ENCODE results near the gene PTGDS. TPM values are rescaled to one million over a fixed set of nuclear protein-coding genes. Genes with fewer than 3 reads are reported as not detected.

The PTGDS gene
- total RNA-seq, 1 donor from 2014 or later = 3.8 TPM

DNA sequence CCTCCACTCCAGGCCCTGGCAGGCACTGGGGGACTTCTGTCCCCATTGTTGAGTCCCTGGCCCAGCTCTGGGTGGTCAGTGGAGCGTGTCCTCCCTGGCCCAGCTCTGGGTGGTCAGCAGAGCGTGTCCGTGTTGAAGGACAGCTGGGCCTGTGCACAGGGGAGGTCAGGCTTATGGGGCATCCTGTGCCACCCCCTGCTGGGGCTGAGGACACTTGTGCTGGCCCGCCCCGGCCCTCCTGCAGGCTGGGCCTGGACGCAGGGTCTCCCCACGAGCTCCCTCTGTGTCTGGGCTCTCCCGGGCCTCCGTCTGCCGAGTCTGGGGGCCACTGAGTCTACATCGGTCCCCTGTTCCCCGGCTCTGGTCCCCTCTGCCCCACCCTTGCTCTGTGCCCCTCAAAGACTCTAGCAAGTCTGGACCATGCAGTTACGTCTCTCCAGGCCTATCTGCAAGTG lies 30.5 kb downstream of the PTGDS start:
- TF ChIP-seq, protein P1, sequence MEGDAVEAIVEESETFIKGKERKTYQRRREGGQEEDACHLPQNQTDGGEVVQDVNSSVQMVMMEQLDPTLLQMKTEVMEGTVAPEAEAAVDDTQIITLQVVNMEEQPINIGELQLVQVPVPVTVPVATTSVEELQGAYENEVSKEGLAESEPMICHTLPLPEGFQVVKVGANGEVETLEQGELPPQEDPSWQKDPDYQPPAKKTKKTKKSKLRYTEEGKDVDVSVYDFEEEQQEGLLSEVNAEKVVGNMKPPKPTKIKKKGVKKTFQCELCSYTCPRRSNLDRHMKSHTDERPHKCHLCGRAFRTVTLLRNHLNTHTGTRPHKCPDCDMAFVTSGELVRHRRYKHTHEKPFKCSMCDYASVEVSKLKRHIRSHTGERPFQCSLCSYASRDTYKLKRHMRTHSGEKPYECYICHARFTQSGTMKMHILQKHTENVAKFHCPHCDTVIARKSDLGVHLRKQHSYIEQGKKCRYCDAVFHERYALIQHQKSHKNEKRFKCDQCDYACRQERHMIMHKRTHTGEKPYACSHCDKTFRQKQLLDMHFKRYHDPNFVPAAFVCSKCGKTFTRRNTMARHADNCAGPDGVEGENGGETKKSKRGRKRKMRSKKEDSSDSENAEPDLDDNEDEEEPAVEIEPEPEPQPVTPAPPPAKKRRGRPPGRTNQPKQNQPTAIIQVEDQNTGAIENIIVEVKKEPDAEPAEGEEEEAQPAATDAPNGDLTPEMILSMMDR (IDR thresholded peaks at IDR 0.05; ENCODE audit: insufficient read depth, low read length, poor library complexity, severe bottlenecking) = no peak
- no peak overlapping the region for H3K4me3 ChIP-seq (ENCODE audit: low read depth, low read length)
- no peak for DNase-seq (ENCODE audit: low read depth)
- no peaks in the 10 kb centered on the region for H3K27me3 ChIP-seq (ENCODE audit: control insufficient read depth, insufficient read depth, low read length)
- H3K36me3 ChIP-seq (ENCODE audit: control insufficient read depth, insufficient read depth, low read length) = no peaks in the 10 kb centered on the region

DNA sequence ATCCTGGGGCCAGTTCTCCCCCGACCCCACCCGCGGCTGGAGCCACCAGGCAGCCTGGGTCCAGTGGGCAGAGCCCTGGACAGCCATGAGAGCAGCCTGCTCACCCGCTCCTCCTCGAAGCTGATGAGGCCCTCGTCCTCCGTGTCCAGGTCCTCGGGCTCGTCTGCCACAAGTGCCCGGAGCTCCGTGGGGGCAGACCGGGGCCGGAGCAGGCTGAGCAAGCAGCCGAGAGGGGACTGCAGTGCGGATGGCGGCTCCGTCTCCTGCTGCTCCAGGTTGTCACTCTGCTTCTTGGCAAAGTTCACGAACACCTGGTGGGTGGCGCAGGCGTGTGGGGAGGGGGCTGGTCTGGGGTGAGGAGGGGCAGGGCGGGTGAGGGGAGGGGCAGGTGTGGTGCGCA lies 31.0 kb downstream of the PTGDS start:
- TF ChIP-seq, protein P1 (IDR thresholded peaks at IDR 0.05; ENCODE audit: insufficient read depth, low read length, poor library complexity, severe bottlenecking) = no peak
- no peaks in the 10 kb centered on the region for H3K36me3 ChIP-seq (ENCODE audit: control insufficient read depth, insufficient read depth, low read length)
- H3K4me3 ChIP-seq (ENCODE audit: low read depth, low read length) = no peak overlapping the region
- no peaks in the 10 kb centered on the region for H3K27me3 ChIP-seq (ENCODE audit: control insufficient read depth, insufficient read depth, low read length)
- no peak for DNase-seq (ENCODE audit: low read depth)

DNA sequence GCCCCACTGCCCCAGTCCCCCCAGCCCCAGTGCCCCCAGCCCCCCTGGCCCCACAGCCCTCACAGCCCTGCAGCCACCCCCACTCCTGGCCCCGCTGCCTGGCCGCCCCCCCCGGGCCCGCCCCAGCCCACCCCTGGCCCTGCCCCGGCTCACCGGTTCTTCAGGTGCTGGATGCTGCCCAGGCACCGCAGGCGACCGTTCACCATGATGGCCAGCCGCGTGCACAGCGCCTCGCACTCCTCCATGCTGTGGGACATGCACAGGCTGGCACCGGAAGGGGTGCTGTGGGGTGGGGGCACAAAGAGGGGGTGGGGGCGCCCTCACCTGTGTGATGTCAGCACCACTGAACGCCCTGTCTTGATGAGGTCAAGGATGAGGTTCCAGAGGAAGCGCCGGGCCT lies 31.9 kb downstream of the PTGDS start:
- no peak for DNase-seq (ENCODE audit: low read depth)
- H3K36me3 ChIP-seq (ENCODE audit: control insufficient read depth, insufficient read depth, low read length) = no peaks in the 10 kb centered on the region
- H3K27me3 ChIP-seq (ENCODE audit: control insufficient read depth, insufficient read depth, low read length) = no peaks in the 10 kb centered on the region
- H3K4me3 ChIP-seq (ENCODE audit: low read depth, low read length) = no peak overlapping the region
- TF ChIP-seq, protein P1 (IDR thresholded peaks at IDR 0.05; ENCODE audit: insufficient read depth, low read length, poor library complexity, severe bottlenecking) = no peak

DNA sequence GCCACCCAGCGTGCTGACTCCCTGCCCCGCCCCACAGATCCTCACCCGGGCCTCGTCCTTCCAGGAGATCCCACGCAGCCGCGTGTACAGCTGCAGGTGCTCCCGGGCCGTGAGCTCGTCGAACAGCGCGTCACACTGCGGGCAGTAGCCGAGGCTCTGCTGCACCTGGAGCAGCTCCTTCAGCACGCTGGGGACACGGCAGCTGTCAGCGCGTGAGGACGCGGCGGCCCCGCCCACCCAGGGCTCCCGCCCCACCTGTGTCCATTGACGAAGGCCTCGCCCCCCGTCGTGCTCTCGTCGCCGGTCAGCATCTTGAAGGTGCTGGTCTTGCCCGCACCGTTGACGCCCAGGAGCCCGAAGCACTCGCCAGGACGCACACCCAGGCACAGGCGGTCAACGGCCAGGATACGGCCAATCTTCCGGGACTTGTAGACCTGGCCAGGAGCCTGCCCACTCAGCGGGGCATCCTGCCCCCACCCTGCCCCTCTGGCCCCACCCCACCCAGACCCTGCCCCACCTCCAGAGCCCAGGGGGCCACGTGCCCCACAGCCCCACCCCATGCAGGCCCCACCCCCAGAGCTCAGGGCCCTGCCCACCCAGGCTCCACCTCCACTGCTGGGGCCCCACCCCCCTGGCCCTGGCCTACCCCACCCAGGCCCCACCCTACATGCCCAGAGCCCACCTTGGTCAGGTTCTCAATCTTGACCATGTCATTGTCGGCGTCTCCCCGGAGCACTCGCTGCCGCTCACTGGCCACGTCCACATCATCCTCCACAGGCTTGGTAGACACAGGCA lies 32.8 kb downstream of the PTGDS start:
- H3K27me3 ChIP-seq (ENCODE audit: control insufficient read depth, insufficient read depth, low read length) = no peaks in the 10 kb centered on the region
- H3K36me3 ChIP-seq (ENCODE audit: control insufficient read depth, insufficient read depth, low read length) = no peaks in the 10 kb centered on the region
- DNase-seq (ENCODE audit: low read depth) = no peak
- TF ChIP-seq, protein P1 (IDR thresholded peaks at IDR 0.05; ENCODE audit: insufficient read depth, low read length, poor library complexity, severe bottlenecking) = no peak
- H3K4me3 ChIP-seq (ENCODE audit: low read depth, low read length) = no peak overlapping the region

DNA sequence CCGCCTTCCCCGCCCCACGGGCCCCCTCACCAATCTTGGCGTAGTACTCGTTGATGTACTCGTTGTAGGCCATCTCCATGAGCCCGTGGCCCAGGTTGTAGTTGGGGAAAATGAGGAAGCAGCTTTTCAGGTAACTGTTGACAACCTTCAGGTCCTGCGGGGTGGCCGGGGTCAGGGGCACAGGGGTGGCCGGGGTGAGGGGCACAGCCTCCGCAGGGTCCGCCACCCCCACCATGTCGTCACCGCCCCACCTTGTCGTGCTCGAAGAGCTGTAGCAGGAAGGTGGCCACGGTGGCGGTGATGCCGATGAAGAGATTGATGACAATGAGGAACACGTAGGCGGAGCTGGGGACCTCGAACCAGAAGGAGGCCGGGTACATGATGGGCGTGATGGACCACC lies 33.9 kb downstream of the PTGDS start:
- no peaks in the 10 kb centered on the region for H3K36me3 ChIP-seq (ENCODE audit: control insufficient read depth, insufficient read depth, low read length)
- TF ChIP-seq, protein P1 (IDR thresholded peaks at IDR 0.05; ENCODE audit: insufficient read depth, low read length, poor library complexity, severe bottlenecking) = no peak

More for the DNA sequence above, 33.9 kb downstream of the PTGDS start:
- H3K27me3 ChIP-seq (ENCODE audit: control insufficient read depth, insufficient read depth, low read length) = no peaks in the 10 kb centered on the region
- no peak overlapping the region for H3K4me3 ChIP-seq (ENCODE audit: low read depth, low read length)
- no peak for DNase-seq (ENCODE audit: low read depth)
